ENCODE measurements around the gene CLK4. TPM values are rescaled to one million over a fixed set of nuclear protein-coding genes. Genes with fewer than 3 reads are reported as not detected.

CLK4 gene
- total and polyA plus RNA-seq, 2 experiments from 2014 or later = 15.3 to 18.1 TPM

DNA sequence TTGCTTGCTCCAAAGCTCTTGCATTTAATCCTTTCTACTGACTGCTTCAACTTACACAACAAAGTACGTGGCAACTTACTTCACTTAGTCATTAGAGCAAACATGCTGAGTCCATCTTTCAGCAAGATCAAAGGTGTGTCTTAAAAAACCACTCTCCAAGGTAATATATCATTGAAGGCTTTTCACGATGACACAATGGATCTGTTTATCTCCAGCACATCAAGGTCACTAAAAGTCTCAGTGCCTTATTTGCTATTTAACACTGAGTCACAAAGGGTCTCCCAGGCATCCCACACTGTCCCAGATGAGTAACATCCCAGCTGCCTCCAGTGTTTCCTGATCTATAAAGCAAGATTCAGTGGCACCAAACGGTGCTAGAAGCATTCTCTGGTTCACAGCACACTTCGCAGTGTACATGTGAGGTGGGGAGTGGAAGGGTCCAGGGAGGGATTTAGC, 3.7 kb upstream of the CLK4 start:
- no peak overlapping the region for H3K4me3 Mint-ChIP-seq
- no peak overlapping the region for H2AFZ ChIP-seq

More for the DNA sequence above, 3.7 kb upstream of the CLK4 start:
- Mint-ChIP-seq H3K4me1 (peaks cover 14% of the 10 kb centered on the region; the same call in 2 of the 3 replicates), H3K9me3 (peaks cover 7% of the 10 kb centered on the region; the same call in 2 of the 3 replicates), H3K27ac (no peak overlapping the region), H3K36me3 (ENCODE audit: low read depth) (no peaks in the 10 kb centered on the region), H3K27me3 (ENCODE audit: insufficient read depth, low read depth, poor library complexity) (peaks cover 8% of the 10 kb centered on the region)
- Histone ChIP-seq H3K4me2 (no peak overlapping the region), H3K27me3 (ENCODE audit: insufficient read depth) (peaks cover 2% of the 10 kb centered on the region; the same call in 1 of the 2 replicates), H3F3A (replicated peaks; ENCODE audit: low read depth) (no peaks in the 10 kb centered on the region), H4K20me1 (replicated peaks; ENCODE audit: insufficient read depth) (no peaks in the 10 kb centered on the region), H3K36me3 (ENCODE audit: insufficient read depth) (no peaks in the 10 kb centered on the region), H3K4me3 (no peak overlapping the region), H3K4me1 (ENCODE audit: insufficient read depth) (peaks cover 3% of the 10 kb centered on the region; the same call in 1 of the 2 replicates), H3K79me2 (replicated peaks; ENCODE audit: insufficient read depth) (peaks cover 6% of the 10 kb centered on the region), H3K27ac (ENCODE audit: low read depth) (no peak overlapping the region), H3K9me2 (ENCODE audit: insufficient read depth) (no peaks in the 10 kb centered on the region)
- DNase-seq (ENCODE audit: low spot score) (no peak), ATAC-seq (no peak)
- TF ChIP-seq, protein P1, sequence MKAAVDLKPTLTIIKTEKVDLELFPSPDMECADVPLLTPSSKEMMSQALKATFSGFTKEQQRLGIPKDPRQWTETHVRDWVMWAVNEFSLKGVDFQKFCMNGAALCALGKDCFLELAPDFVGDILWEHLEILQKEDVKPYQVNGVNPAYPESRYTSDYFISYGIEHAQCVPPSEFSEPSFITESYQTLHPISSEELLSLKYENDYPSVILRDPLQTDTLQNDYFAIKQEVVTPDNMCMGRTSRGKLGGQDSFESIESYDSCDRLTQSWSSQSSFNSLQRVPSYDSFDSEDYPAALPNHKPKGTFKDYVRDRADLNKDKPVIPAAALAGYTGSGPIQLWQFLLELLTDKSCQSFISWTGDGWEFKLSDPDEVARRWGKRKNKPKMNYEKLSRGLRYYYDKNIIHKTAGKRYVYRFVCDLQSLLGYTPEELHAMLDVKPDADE (IDR thresholded peaks at IDR 0.05) = no peak
- TF ChIP-seq ZNF114 (CRISPR knock-in tag; IDR thresholded peaks at IDR 0.05) (no peak), CREB1 (CRISPR knock-in tag; IDR thresholded peaks at IDR 0.05; ENCODE audit: low read depth) (no peak), JUNB (IDR thresholded peaks at IDR 0.05; ENCODE audit: unreplicated experiment) (no peak), POLR2AphosphoS5 (IDR thresholded peaks at IDR 0.05; ENCODE audit: low read depth) (no peak), CTCF (conservative IDR thresholded peaks at IDR 0.05; ENCODE audit: low read depth in 2 of 2) (no peak), NANOG (IDR thresholded peaks at IDR 0.05; ENCODE audit: borderline replicate concordance) (no peak), EZH2 (IDR thresholded peaks at IDR 0.05; ENCODE audit: low read depth, unreplicated experiment) (no peak), REST (IDR thresholded peaks at IDR 0.05; ENCODE audit: unreplicated experiment) (no peak), ZNF331 (CRISPR knock-in tag; IDR thresholded peaks at IDR 0.05; ENCODE audit: low read depth) (no peak), STAT1 (IDR thresholded peaks at IDR 0.05; ENCODE audit: unreplicated experiment) (no peak), EZH2phosphoT487 (IDR thresholded peaks at IDR 0.05; ENCODE audit: unreplicated experiment) (no peak)
- TF ChIP-seq, protein P2, sequence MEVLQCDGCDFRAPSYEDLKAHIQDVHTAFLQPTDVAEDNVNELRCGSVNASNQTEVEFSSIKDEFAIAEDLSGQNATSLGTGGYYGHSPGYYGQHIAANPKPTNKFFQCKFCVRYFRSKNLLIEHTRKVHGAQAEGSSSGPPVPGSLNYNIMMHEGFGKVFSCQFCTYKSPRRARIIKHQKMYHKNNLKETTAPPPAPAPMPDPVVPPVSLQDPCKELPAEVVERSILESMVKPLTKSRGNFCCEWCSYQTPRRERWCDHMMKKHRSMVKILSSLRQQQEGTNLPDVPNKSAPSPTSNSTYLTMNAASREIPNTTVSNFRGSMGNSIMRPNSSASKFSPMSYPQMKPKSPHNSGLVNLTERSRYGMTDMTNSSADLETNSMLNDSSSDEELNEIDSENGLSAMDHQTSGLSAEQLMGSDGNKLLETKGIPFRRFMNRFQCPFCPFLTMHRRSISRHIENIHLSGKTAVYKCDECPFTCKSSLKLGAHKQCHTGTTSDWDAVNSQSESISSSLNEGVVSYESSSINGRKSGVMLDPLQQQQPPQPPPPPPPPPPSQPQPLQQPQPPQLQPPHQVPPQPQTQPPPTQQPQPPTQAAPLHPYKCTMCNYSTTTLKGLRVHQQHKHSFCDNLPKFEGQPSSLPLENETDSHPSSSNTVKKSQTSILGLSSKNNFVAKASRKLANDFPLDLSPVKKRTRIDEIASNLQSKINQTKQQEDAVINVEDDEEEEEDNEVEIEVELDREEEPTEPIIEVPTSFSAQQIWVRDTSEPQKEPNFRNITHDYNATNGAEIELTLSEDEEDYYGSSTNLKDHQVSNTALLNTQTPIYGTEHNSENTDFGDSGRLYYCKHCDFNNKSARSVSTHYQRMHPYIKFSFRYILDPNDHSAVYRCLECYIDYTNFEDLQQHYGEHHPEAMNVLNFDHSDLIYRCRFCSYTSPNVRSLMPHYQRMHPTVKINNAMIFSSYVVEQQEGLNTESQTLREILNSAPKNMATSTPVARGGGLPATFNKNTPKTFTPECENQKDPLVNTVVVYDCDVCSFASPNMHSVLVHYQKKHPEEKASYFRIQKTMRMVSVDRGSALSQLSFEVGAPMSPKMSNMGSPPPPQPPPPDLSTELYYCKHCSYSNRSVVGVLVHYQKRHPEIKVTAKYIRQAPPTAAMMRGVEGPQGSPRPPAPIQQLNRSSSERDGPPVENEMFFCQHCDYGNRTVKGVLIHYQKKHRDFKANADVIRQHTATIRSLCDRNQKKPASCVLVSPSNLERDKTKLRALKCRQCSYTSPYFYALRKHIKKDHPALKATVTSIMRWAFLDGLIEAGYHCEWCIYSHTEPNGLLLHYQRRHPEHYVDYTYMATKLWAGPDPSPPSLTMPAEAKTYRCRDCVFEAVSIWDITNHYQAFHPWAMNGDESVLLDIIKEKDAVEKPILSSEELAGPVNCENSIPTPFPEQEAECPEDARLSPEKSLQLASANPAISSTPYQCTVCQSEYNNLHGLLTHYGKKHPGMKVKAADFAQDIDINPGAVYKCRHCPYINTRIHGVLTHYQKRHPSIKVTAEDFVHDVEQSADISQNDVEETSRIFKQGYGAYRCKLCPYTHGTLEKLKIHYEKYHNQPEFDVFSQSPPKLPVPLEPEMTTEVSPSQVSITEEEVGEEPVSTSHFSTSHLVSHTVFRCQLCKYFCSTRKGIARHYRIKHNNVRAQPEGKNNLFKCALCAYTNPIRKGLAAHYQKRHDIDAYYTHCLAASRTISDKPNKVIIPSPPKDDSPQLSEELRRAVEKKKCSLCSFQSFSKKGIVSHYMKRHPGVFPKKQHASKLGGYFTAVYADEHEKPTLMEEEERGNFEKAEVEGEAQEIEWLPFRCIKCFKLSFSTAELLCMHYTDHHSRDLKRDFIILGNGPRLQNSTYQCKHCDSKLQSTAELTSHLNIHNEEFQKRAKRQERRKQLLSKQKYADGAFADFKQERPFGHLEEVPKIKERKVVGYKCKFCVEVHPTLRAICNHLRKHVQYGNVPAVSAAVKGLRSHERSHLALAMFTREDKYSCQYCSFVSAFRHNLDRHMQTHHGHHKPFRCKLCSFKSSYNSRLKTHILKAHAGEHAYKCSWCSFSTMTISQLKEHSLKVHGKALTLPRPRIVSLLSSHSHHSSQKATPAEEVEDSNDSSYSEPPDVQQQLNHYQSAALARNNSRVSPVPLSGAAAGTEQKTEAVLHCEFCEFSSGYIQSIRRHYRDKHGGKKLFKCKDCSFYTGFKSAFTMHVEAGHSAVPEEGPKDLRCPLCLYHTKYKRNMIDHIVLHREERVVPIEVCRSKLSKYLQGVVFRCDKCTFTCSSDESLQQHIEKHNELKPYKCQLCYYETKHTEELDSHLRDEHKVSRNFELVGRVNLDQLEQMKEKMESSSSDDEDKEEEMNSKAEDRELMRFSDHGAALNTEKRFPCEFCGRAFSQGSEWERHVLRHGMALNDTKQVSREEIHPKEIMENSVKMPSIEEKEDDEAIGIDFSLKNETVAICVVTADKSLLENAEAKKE (CRISPR knock-in tag; IDR thresholded peaks at IDR 0.05) = no peak

Measured in GM23338 (cell line).